Measurements from ENCODE around the gene PRDM10.

PRDM10 gene

DNA sequence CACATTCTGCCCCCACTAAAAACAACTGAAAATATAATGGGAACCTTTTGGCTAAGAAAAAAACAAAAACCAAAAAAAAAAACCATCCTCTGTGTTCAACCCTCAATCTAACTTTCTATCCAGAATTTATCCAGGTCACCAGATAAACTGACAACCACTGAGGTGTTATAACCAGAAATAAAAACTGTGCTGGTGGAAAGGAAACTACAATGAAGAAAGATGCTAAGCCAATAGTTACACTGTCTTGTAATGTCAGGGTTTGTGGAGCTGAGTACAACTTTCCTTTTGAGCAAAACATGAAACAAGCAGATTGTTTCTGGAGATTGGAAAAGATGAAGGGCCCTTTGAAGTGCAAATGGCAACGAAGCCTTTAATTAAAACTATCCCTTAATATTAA is 50.8 kb downstream of the PRDM10 start:
- no peak overlapping the region for H3K27ac ChIP-seq

DNA sequence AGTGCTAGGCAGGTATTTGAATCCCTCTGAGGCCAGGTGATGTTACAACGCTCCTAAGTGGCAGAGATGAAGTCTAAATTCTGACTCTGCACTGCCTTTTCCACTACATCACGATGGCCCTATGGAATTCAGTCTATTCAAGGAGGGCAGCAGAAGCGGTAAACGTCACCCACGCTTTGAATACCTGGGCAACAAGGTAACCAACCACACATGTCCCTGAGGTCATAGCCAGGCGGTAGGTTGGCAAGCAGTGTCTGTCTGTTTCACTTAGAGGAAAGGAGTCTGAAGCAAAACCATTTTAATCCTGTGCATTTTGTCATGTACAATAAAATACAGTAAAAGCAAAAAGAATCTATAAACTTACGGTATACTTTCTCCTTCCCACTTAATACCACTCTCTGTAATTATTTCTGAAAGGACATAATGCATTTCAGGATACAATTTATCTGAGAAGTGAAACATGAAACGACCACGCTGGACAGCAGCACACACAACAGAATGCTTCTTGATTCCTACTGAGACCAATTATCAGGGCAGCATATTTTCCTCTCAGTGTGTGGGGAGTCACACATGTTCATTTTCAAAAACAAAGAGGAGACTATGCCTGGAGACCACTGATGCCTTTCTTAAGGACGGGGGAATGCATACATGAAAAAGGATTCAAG is 51.3 kb downstream of the PRDM10 start:
- TF ChIP-seq, protein P1, sequence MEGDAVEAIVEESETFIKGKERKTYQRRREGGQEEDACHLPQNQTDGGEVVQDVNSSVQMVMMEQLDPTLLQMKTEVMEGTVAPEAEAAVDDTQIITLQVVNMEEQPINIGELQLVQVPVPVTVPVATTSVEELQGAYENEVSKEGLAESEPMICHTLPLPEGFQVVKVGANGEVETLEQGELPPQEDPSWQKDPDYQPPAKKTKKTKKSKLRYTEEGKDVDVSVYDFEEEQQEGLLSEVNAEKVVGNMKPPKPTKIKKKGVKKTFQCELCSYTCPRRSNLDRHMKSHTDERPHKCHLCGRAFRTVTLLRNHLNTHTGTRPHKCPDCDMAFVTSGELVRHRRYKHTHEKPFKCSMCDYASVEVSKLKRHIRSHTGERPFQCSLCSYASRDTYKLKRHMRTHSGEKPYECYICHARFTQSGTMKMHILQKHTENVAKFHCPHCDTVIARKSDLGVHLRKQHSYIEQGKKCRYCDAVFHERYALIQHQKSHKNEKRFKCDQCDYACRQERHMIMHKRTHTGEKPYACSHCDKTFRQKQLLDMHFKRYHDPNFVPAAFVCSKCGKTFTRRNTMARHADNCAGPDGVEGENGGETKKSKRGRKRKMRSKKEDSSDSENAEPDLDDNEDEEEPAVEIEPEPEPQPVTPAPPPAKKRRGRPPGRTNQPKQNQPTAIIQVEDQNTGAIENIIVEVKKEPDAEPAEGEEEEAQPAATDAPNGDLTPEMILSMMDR (conservative IDR thresholded peaks at IDR 0.05), result no peak
- no peak for TF ChIP-seq ZFX (IDR thresholded peaks at IDR 0.05)
- no peak overlapping the region for H3K27ac ChIP-seq

More for the DNA sequence above, 50.8 kb downstream of the PRDM10 start:
- TF ChIP-seq ZFX (IDR thresholded peaks at IDR 0.05), result no peak
- TF ChIP-seq, protein P1 (conservative IDR thresholded peaks at IDR 0.05), result no peak

DNA sequence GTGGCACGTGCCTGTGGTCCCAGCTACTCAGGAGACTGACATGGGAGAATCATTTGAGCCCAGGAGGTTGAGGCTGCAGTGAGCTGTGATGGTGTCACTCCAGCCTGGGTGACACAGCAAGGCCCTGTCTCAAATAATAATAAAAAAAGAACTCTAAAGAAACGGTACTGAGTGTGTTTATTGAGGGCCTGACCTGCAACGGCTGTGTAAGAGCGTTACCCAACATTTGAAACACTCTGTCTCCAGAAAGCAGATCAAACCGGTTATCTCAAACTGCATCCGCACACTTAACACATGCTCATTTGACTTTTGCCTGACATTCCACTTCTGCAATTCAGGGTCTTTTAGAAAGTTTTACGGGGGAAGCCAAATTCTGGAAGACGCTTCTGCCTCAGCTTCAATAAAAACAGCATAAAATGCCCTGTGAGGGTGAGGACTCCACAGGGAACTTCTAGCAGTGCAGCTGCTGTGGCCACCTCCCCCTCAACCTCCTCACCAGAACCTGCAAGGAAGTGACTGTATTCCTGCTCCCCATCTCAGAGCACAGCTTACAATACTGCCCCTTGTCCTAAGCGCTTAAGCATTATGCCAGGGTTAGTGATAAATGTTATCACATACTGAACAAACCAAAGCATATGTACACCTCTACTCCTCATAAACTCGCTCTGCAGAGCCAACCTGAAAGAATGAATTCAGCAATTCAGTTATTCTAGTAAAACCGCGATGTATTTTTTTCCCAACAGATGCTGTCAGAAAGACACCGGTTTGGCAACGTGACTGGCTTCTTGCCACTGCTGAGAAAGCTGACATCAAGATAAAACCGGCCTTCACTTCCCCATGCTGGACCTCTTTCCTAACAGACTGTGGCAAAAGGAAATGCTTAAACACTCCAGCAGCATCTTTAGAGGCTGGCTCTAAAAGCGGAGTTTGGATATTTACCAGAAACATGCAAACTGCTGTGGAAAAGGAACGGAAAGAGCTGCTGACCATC is 52.2 kb downstream of the PRDM10 start:
- TF ChIP-seq ZFX (IDR thresholded peaks at IDR 0.05), result no peak
- TF ChIP-seq, protein P1 (conservative IDR thresholded peaks at IDR 0.05), result no peak
- H3K27ac ChIP-seq, result no peak overlapping the region

DNA sequence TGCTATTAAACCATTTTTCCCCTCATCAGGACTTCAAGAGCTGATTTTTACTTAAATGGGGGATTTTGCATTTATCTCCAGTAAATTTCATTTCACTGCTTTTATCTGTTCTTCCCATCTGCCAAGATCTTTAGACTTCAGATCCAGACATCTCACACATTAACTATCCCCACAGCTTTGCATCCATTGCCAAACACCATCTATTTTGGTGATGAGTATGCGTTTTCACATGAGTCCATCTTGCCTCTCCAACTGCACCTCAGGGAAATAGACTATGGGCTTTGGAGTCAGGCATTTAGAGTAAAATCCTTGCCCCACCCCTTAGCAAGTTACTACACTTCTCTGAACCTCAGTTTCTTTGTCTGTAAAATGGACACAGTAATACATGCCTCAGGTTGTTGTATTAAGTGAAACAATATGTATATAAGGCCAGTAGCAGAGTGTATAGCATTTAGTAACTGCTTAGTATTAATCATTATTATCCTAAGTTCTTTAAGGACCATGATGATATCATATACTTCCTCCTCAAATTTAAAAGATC is 53.6 kb downstream of the PRDM10 start:
- TF ChIP-seq, protein P1 (conservative IDR thresholded peaks at IDR 0.05), result no peak
- TF ChIP-seq ZFX (IDR thresholded peaks at IDR 0.05), result no peak
- no peak overlapping the region for H3K27ac ChIP-seq

DNA sequence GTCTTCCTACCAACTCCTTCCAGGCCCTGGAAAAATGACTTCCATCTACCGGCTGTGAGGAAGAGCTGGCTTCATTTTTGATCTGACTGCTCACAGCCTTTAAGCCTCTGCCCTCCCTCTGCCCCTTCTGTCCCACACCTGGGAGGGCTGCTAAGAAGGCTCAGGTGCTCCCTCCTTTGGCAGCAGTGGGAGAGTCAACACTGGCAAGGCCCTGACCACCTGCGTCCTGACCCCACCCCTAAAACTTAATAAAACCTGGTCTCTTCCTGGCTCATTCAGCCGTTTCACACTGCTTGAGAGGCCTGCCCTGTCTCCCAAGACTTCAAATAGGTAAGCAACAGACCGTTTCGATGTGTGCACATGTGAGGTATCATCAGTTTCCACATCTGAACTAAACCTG is 55.2 kb downstream of the PRDM10 start:
- H3K27ac ChIP-seq, result no peak overlapping the region
- no peak for TF ChIP-seq ZFX (IDR thresholded peaks at IDR 0.05)
- TF ChIP-seq, protein P1 (conservative IDR thresholded peaks at IDR 0.05), result no peak

DNA sequence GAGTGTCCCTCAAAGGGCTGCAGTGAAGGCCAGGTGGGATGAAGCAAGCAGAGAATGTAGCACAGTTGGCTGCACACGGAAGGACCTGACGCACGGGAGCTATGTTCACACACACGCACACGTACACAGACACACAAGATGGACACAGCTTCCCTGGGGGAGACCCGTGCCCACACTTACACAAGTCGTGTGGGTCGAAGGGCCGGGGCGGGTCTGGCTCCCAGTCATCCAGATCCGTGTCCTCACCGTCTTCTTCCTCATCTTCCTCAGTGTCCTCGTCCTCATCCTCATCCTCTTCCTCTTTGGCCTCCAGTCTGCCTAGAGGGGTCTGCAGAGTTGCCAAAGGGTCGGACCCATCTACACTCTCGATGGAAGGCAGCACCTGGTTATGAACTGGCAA is 55.7 kb downstream of the PRDM10 start:
- TF ChIP-seq ZFX (IDR thresholded peaks at IDR 0.05), result no peak
- TF ChIP-seq, protein P1 (conservative IDR thresholded peaks at IDR 0.05), result no peak
- H3K27ac ChIP-seq, result no peak overlapping the region

DNA sequence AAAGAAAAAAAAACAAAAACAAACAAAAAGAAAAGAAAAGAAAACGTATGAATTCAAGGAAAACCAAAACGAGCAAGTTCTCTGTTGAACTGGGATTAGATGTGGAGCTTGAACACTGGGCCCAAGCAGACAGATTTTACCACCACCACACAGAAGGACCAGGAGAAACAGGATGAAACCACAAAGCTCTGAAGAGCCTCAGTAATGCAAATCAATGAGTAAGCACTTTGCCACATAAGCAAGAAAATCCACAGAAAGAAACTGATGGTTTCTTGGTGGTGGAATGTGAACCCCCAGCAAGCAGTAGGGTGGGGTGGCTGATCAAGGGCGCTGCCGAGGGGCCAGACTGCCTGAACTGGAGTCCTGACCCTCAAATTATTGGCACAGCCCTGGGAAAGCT is 56.4 kb downstream of the PRDM10 start:
- no peak overlapping the region for H3K27ac ChIP-seq
- TF ChIP-seq, protein P1 (conservative IDR thresholded peaks at IDR 0.05), result no peak
- TF ChIP-seq ZFX (IDR thresholded peaks at IDR 0.05), result no peak
